ENCODE measurements around the gene PDE1A. TPM values are rescaled to one million over a fixed set of nuclear protein-coding genes. Genes with fewer than 3 reads are reported as not detected.

The PDE1A gene
- total and polyA plus RNA-seq, 2 donors (not counting 1 experiment from before 2014, with no cell fraction given): 0.07 TPM; not detected in 1

DNA sequence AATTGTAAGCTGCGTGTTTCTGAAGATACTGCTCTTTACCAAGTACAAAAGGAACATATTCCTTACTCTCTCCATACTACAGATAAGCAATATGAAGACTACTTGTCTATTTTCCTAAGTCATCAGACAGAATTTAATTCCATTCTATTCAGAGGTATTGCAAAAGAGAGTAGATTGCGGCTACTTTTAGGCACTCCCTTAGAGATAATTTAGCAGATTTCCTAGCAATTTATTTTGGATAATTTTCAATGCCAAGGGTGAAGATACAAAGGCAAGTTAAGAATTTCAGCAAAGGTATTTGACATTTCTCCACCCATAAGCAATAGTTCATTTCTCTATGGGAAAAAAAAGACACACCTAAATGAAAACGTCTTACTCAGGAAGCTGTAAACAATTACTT, 161.1 kb downstream of the PDE1A start:
- H3K27ac ChIP-seq (ENCODE audit: low read length in 2 of 2): no peak overlapping the region
- H3K36me3 ChIP-seq (replicated peaks in 1 of 2; ENCODE audit: control extremely low read depth in 1 of 2, control insufficient read depth in 1 of 2, extremely low read depth in 1 of 2, insufficient read depth in 2 of 2, low read length in 1 of 2): no peaks in the 10 kb centered on the region
- H3K4me1 ChIP-seq (ENCODE audit: control insufficient read depth in 2 of 2, insufficient read depth in 2 of 2, low read length in 2 of 2): no peaks in the 10 kb centered on the region
- H3K4me2 ChIP-seq (replicated peaks; ENCODE audit: low read depth, low read length, poor library complexity, severe bottlenecking): no peak overlapping the region
- H3K79me2 ChIP-seq (ENCODE audit: control insufficient read depth, insufficient read depth, low read length): no peaks in the 10 kb centered on the region
- ChIA-PET CTCF (no interaction called here), POLR2A (no interaction called here)
- no CpG with 5 or more reads among the region's 3 CpGs for WGBS (ENCODE audit: insufficient coverage)
- no peaks in the 10 kb centered on the region for H3K27me3 ChIP-seq (replicated peaks in 1 of 4; ENCODE audit: control extremely low read depth in 1 of 4, control insufficient read depth in 3 of 4, insufficient read depth in 4 of 4, low read length in 3 of 4)
- TF ChIP-seq, protein P1, sequence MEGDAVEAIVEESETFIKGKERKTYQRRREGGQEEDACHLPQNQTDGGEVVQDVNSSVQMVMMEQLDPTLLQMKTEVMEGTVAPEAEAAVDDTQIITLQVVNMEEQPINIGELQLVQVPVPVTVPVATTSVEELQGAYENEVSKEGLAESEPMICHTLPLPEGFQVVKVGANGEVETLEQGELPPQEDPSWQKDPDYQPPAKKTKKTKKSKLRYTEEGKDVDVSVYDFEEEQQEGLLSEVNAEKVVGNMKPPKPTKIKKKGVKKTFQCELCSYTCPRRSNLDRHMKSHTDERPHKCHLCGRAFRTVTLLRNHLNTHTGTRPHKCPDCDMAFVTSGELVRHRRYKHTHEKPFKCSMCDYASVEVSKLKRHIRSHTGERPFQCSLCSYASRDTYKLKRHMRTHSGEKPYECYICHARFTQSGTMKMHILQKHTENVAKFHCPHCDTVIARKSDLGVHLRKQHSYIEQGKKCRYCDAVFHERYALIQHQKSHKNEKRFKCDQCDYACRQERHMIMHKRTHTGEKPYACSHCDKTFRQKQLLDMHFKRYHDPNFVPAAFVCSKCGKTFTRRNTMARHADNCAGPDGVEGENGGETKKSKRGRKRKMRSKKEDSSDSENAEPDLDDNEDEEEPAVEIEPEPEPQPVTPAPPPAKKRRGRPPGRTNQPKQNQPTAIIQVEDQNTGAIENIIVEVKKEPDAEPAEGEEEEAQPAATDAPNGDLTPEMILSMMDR (IDR thresholded peaks at IDR 0.05): no peak
- TF ChIP-seq EZH2 (IDR thresholded peaks at IDR 0.05; ENCODE audit: borderline replicate concordance, insufficient read depth, low read depth, low read length, poor library complexity, severe bottlenecking): no peak
- no peak for DNase-seq
- H3K9ac ChIP-seq (ENCODE audit: low read length): no peak overlapping the region
- intact Hi-C loops (cut with micrococcal nuclease): no loop called here
- no peak overlapping the region for H2AFZ ChIP-seq (ENCODE audit: insufficient read depth, low read depth, low read length, poor library complexity, severe bottlenecking)
- no peaks in the 10 kb centered on the region for H3K9me3 ChIP-seq (ENCODE audit: control extremely low read depth in 1 of 3, control insufficient read depth in 2 of 3, insufficient read depth in 1 of 3, low read length in 2 of 3)
- no peaks in the 10 kb centered on the region for H4K20me1 ChIP-seq (ENCODE audit: control insufficient read depth, insufficient read depth, low read length, poor library complexity, severe bottlenecking)
- H3K4me1 Mint-ChIP-seq: no peaks in the 10 kb centered on the region
- H3K27me3 Mint-ChIP-seq: peaks cover 4% of the 10 kb centered on the region
- no peaks in the 10 kb centered on the region for H3K9me3 Mint-ChIP-seq (ENCODE audit: insufficient read depth)
- no peak overlapping the region for H3K4me3 Mint-ChIP-seq
- ATAC-seq (ENCODE audit: low read depth): no peak
- no peak overlapping the region for H3K4me3 ChIP-seq (ENCODE audit: control extremely low read depth in 1 of 5, extremely low read depth in 1 of 5, insufficient read depth in 1 of 5, low read depth in 2 of 5, low read length in 4 of 5)
- H3K27ac Mint-ChIP-seq: no peak overlapping the region

- DNase-seq (no peak), ATAC-seq (ENCODE audit: low read depth) (no peak)
- Mint-ChIP-seq H3K27ac (no peak overlapping the region), H3K9me3 (ENCODE audit: insufficient read depth) (no peaks in the 10 kb centered on the region), H3K4me1 (no peaks in the 10 kb centered on the region), H3K27me3 (peaks cover 4% of the 10 kb centered on the region), H3K4me3 (no peak overlapping the region)
- Histone ChIP-seq H3K27ac (ENCODE audit: low read length in 2 of 2) (no peak overlapping the region), H3K4me1 (ENCODE audit: control insufficient read depth in 2 of 2, insufficient read depth in 2 of 2, low read length in 2 of 2) (no peaks in the 10 kb centered on the region), H3K9ac (ENCODE audit: low read length) (no peak overlapping the region), H3K36me3 (replicated peaks in 1 of 2; ENCODE audit: control extremely low read depth in 1 of 2, control insufficient read depth in 1 of 2, extremely low read depth in 1 of 2, insufficient read depth in 2 of 2, low read length in 1 of 2) (no peaks in the 10 kb centered on the region), H3K79me2 (ENCODE audit: control insufficient read depth, insufficient read depth, low read length) (no peaks in the 10 kb centered on the region), H3K4me2 (replicated peaks; ENCODE audit: low read depth, low read length, poor library complexity, severe bottlenecking) (no peak overlapping the region), H3K4me3 (ENCODE audit: control extremely low read depth in 1 of 5, extremely low read depth in 1 of 5, insufficient read depth in 1 of 5, low read depth in 2 of 5, low read length in 4 of 5) (no peak overlapping the region), H4K20me1 (ENCODE audit: control insufficient read depth, insufficient read depth, low read length, poor library complexity, severe bottlenecking) (no peaks in the 10 kb centered on the region), H2AFZ (ENCODE audit: insufficient read depth, low read depth, low read length, poor library complexity, severe bottlenecking) (no peak overlapping the region), H3K9me3 (ENCODE audit: control extremely low read depth in 1 of 3, control insufficient read depth in 2 of 3, insufficient read depth in 1 of 3, low read length in 2 of 3) (no peaks in the 10 kb centered on the region), H3K27me3 (replicated peaks in 1 of 4; ENCODE audit: control extremely low read depth in 1 of 4, control insufficient read depth in 3 of 4, insufficient read depth in 4 of 4, low read length in 3 of 4) (no peaks in the 10 kb centered on the region)
- POLR2A ChIA-PET: no interaction called here
- TF ChIP-seq EZH2 (IDR thresholded peaks at IDR 0.05; ENCODE audit: borderline replicate concordance, insufficient read depth, low read depth, low read length, poor library complexity, severe bottlenecking): no peak
- TF ChIP-seq, protein P1 (IDR thresholded peaks at IDR 0.05): no peak
- WGBS (ENCODE audit: insufficient coverage): no CpG with 5 or more reads among the region's 3 CpGs
- intact Hi-C loops (cut with micrococcal nuclease): no loop called here
- CTCF ChIA-PET: no interaction called here
Measured at GRCh38 chr2:182261860-182262387, 164.9 kb downstream of the PDE1A start.

All from B cell (primary cell).